ENCODE measurements around the gene GLTP. TPM values are rescaled to one million over a fixed set of nuclear protein-coding genes. Genes with fewer than 3 reads are reported as not detected.

The GLTP gene
- total RNA-seq, 3 donors from 2014 or later (not counting 1 experiment from before 2014, with no cell fraction given) = 48.6 to 52.8 (median 49.2) TPM

- Histone ChIP-seq H3K27me3 (ENCODE audit: control insufficient read depth, insufficient read depth, low read length) (no peaks in the 10 kb centered on the region), H3K36me3 (ENCODE audit: control insufficient read depth, insufficient read depth, low read length) (no peaks in the 10 kb centered on the region), H3K4me1 (ENCODE audit: control insufficient read depth, insufficient read depth, low read length) (peaks cover 42% of the 10 kb centered on the region), H3K9me3 (ENCODE audit: control insufficient read depth, insufficient read depth, low read length) (no peaks in the 10 kb centered on the region), H3K27ac (ENCODE audit: low read length) (no peak overlapping the region), H3K4me3 (ENCODE audit: low read length) (no peak overlapping the region)
- ATAC-seq (no peak), DNase-seq (no peak)
- Mint-ChIP-seq H3K4me3 (peak overlapping the region; percentile 95), H3K4me1 (peaks cover 63 to 65% of the 10 kb centered on the region in 2 donors), H3K9me3 (no peaks in the 10 kb centered on the region), H3K27ac (peak overlapping the region; percentile 80 to 97), H3K27me3 (ENCODE audit: low read depth in 2 of 2) (no peaks in the 10 kb centered on the region), H3K36me3 (no peaks in the 10 kb centered on the region)
- intact Hi-C loops (cut with micrococcal nuclease) = no loop called here
- TF ChIP-seq CTCF (IDR thresholded peaks at IDR 0.05) = no peak
- WGBS (ENCODE audit: insufficient coverage) = 74% methylated on average over 7 of the region's 7 CpGs
These were observed 1.6 kb downstream of the GLTP start for GRCh38 chr12:109878749-109879148.

GRCh38 chr12:109878247-109878625 is 2.1 kb downstream of the GLTP start:
- TF ChIP-seq CTCF (IDR thresholded peaks at IDR 0.05) = no peak
- Histone ChIP-seq H3K27me3 (ENCODE audit: control insufficient read depth, insufficient read depth, low read length) (no peaks in the 10 kb centered on the region), H3K4me3 (ENCODE audit: low read length) (no peak overlapping the region), H3K4me1 (ENCODE audit: control insufficient read depth, insufficient read depth, low read length) (peaks cover 42% of the 10 kb centered on the region), H3K36me3 (ENCODE audit: control insufficient read depth, insufficient read depth, low read length) (no peaks in the 10 kb centered on the region), H3K27ac (ENCODE audit: low read length) (no peak overlapping the region), H3K9me3 (ENCODE audit: control insufficient read depth, insufficient read depth, low read length) (no peaks in the 10 kb centered on the region)
- H3K36me3 Mint-ChIP-seq = no peaks in the 10 kb centered on the region
- no peaks in the 10 kb centered on the region for H3K9me3 Mint-ChIP-seq
- WGBS (ENCODE audit: insufficient coverage) = 98% methylated on average over 3 of the region's 3 CpGs
- ATAC-seq (no peak), DNase-seq (no peak)
- intact Hi-C loops (cut with micrococcal nuclease) = no loop called here
- no peaks in the 10 kb centered on the region for H3K27me3 Mint-ChIP-seq (ENCODE audit: low read depth in 2 of 2)
- H3K4me3 Mint-ChIP-seq = peak overlapping the region; percentile 95
- peak overlapping the region; percentile 80 to 97 for H3K27ac Mint-ChIP-seq
- H3K4me1 Mint-ChIP-seq = peaks cover 65% of the 10 kb centered on the region in 2 donors

- Histone ChIP-seq H3K4me1 (ENCODE audit: control insufficient read depth, insufficient read depth, low read length) (peaks cover 42% of the 10 kb centered on the region), H3K27me3 (ENCODE audit: control insufficient read depth, insufficient read depth, low read length) (no peaks in the 10 kb centered on the region), H3K9me3 (ENCODE audit: control insufficient read depth, insufficient read depth, low read length) (no peaks in the 10 kb centered on the region), H3K4me3 (ENCODE audit: low read length) (no peak overlapping the region), H3K36me3 (ENCODE audit: control insufficient read depth, insufficient read depth, low read length) (no peaks in the 10 kb centered on the region), H3K27ac (ENCODE audit: low read length) (no peak overlapping the region)
- no peaks in the 10 kb centered on the region for H3K36me3 Mint-ChIP-seq
- no peaks in the 10 kb centered on the region for H3K27me3 Mint-ChIP-seq (ENCODE audit: low read depth in 2 of 2)
- intact Hi-C loops (cut with micrococcal nuclease) = no loop called here
- peaks cover 65% of the 10 kb centered on the region in 2 donors for H3K4me1 Mint-ChIP-seq
- ATAC-seq (no peak), DNase-seq (no peak)
- no peaks in the 10 kb centered on the region for H3K9me3 Mint-ChIP-seq
- no peak for TF ChIP-seq CTCF (IDR thresholded peaks at IDR 0.05)
- H3K27ac Mint-ChIP-seq = peak overlapping the region; percentile 80 to 97
- WGBS (ENCODE audit: insufficient coverage) = 77% methylated on average over 8 of the region's 10 CpGs
- peak overlapping the region; percentile 50 for H3K4me3 Mint-ChIP-seq
These were observed 2.7 kb downstream of the GLTP start for GRCh38 chr12:109877504-109878246.

- TF ChIP-seq CTCF (IDR thresholded peaks at IDR 0.05) = no peak
- no peaks in the 10 kb centered on the region for H3K9me3 ChIP-seq (ENCODE audit: control insufficient read depth, insufficient read depth, low read length)
- Mint-ChIP-seq H3K9me3 (no peaks in the 10 kb centered on the region), H3K27ac (peak overlapping the region; percentile 60 to 78), H3K36me3 (no peaks in the 10 kb centered on the region), H3K4me1 (peaks cover 62 to 68% of the 10 kb centered on the region in 2 donors), H3K4me3 (no peak overlapping the region), H3K27me3 (ENCODE audit: low read depth in 2 of 2) (no peaks in the 10 kb centered on the region)
- intact Hi-C loops (cut with micrococcal nuclease) = no loop called here
- no peaks in the 10 kb centered on the region for H3K27me3 ChIP-seq (ENCODE audit: control insufficient read depth, insufficient read depth, low read length)
- no peak overlapping the region for H3K27ac ChIP-seq (ENCODE audit: low read length)
- peaks cover 7% of the 10 kb centered on the region for H3K36me3 ChIP-seq (ENCODE audit: control insufficient read depth, insufficient read depth, low read length)
- no peak for DNase-seq
- H3K4me1 ChIP-seq (ENCODE audit: control insufficient read depth, insufficient read depth, low read length) = peaks cover 42% of the 10 kb centered on the region
- ATAC-seq = no peak
- H3K4me3 ChIP-seq (ENCODE audit: low read length) = no peak overlapping the region
These were observed 3.9 kb downstream of the GLTP start for GRCh38 chr12:109876406-109876805.

Data from natural killer cell (primary cell).